HG02943 (cell line): ENCODE data around the gene DPEP1.
"Not testable (repeated sequence)": the region's sequence is repeated elsewhere in the genome, so short reads cannot be mapped to it uniquely, and the experiment has no call there.

Source experiments
- ATAC-seq: cut with Tn5 transposase; IDR thresholded peaks from one replicate; pipeline ENCODE4 v1.9.1; 2021; ENCODE audit warnings: mild to moderate bottlenecking, low read depth, moderate library complexity; ENCODE audit not compliant: unreplicated experiment

The DPEP1 gene

GRCh38 chr16:89615596-89616090, 2.2 kb downstream of the DPEP1 start:
- no peak for ATAC-seq

- ATAC-seq, result no peak
Measured at GRCh38 chr16:89616623-89617022, 3.2 kb downstream of the DPEP1 start.

- no peak for ATAC-seq
Measured at GRCh38 chr16:89617036-89617435, 3.6 kb downstream of the DPEP1 start.

GRCh38 chr16:89618109-89618998, 4.9 kb downstream of the DPEP1 start:
- ATAC-seq, result no peak

- ATAC-seq, result no peak
Measured at GRCh38 chr16:89619840-89620239, 6.4 kb downstream of the DPEP1 start.

- ATAC-seq, result no peak
Measured at GRCh38 chr16:89620406-89620841, 7.0 kb downstream of the DPEP1 start.

- no peak for ATAC-seq
Measured at GRCh38 chr16:89621136-89621697, 7.8 kb downstream of the DPEP1 start.

- no peak for ATAC-seq
Measured at GRCh38 chr16:89621698-89622409, 8.4 kb downstream of the DPEP1 start.

GRCh38 chr16:89623511-89624261, 10.2 kb downstream of the DPEP1 start:
- no peak for ATAC-seq

- no peak for ATAC-seq
Measured at GRCh38 chr16:89624777-89625761, 11.6 kb downstream of the DPEP1 start.

GRCh38 chr16:89629827-89630610, 16.6 kb downstream of the DPEP1 start:
- ATAC-seq, result no peak

- no peak for ATAC-seq
Measured at GRCh38 chr16:89633064-89633631, 19.7 kb downstream of the DPEP1 start.

GRCh38 chr16:89634463-89635385, 21.3 kb downstream of the DPEP1 start:
- not testable (repeated sequence) for ATAC-seq

- ATAC-seq, result no peak
Measured at GRCh38 chr16:89636663-89637062, 23.2 kb downstream of the DPEP1 start.

GRCh38 chr16:89637379-89637778, 23.9 kb downstream of the DPEP1 start:
- ATAC-seq, result no peak

- no peak for ATAC-seq
Measured at GRCh38 chr16:89638455-89638854, 25.0 kb downstream of the DPEP1 start.

- no peak for ATAC-seq
Measured at GRCh38 chr16:89639385-89639784, 25.9 kb downstream of the DPEP1 start.
